Measurements from ENCODE around the gene CBFA2T3.

DNA sequence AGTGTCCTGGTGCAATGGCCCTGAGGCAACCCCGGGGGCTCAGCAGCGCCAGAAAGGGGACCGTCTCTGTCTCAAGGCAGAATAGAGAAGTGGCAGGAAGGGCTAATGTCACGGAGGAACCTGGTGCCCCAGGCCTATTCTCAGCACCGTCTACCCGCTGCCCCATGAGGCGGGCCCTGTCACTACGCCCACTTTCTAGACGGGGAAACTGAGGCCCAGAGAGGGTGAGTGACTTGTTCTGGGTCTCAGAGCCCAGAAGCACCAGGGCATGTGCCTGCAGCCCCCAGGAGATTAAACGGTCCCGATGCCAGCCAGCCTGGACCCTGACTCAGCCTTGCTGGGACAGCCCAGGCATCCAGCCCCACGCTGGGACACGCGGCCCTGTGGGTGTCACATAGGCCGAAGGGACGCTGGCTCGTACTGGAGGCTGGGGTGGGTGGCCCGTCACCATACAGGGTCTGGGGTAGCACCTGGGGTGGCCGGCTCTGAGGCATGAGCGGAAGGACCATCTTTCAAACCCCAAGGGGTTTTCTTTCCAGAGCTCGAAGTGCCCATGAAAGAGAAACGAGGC is 70.4 kb downstream of the CBFA2T3 start:
- TF ChIP-seq CTCF (tag by site-specific recombination; IDR thresholded peaks at IDR 0.05) (no peak), REST (tag by site-specific recombination; IDR thresholded peaks at IDR 0.05) (no peak), ZSCAN5A (tag by site-specific recombination; IDR thresholded peaks at IDR 0.05) (no peak), ZNF626 (tag by site-specific recombination; IDR thresholded peaks at IDR 0.05) (no peak), MZF1 (tag by site-specific recombination; IDR thresholded peaks at IDR 0.05; ENCODE audit: borderline replicate concordance) (no peak), KLF16 (tag by site-specific recombination; IDR thresholded peaks at IDR 0.05) (no peak), ZNF530 (tag by site-specific recombination; IDR thresholded peaks at IDR 0.05; ENCODE audit: low read depth) (no peak), ZNF596 (tag by site-specific recombination; IDR thresholded peaks at IDR 0.05) (no peak), ZNF404 (tag by site-specific recombination; IDR thresholded peaks at IDR 0.05) (no peak), YY1 (tag by site-specific recombination; IDR thresholded peaks at IDR 0.05) (no peak)

Data from HEK293 (cell line).